Activated T-cell treated with anti-CD3 and anti-CD28 coated beads, Interleukin-2, amount 50 U/mL, for 72 hours (primary cell): ENCODE measurements around the gene PEAK1. TPM values are rescaled to one million over a fixed set of nuclear protein-coding genes. Genes with fewer than 3 reads are reported as not detected.

ENCODE experiments used
- ATAC-seq, 2 donors: fragments of 150-1000 bp; cut with Tn5 transposase; replicated peaks in 1 of 2; 2 replicates each; pipeline ENCODE4 v1.10.0; 2021; ENCODE audit warnings: moderate library complexity in 2 of 2, mild to moderate bottlenecking in 1 of 2
- DNase-seq, 2 donors: peaks; one replicate each; pipeline ENCODE4 v3.0.0; 2021 to 2022; ENCODE audit warnings: mixed read lengths in 1 of 2
- H3K27ac Mint-ChIP-seq: one replicate; pipeline ENCODE4 v1.8.0; 2022; ENCODE audit warnings: mild to moderate bottlenecking, moderate library complexity, mixed read lengths
- H3K27me3 Mint-ChIP-seq: one replicate; pipeline ENCODE4 v1.8.0; 2022; ENCODE audit warnings: low read depth, mixed read lengths
- H3K36me3 Mint-ChIP-seq, 2 donors: one replicate each; pipeline ENCODE4 v1.8.0; 2022; ENCODE audit warnings: mixed read lengths in 2 of 2, mild to moderate bottlenecking in 1 of 2; ENCODE audit not compliant: insufficient read depth in 2 of 2
- H3K4me1 Mint-ChIP-seq: one replicate; pipeline ENCODE4 v1.8.0; 2022; ENCODE audit warnings: low read depth, mixed read lengths
- H3K4me3 Mint-ChIP-seq, 2 donors: one replicate each; pipeline ENCODE4 v1.8.0; 2022; ENCODE audit warnings: mild to moderate bottlenecking in 2 of 2, mixed read lengths in 2 of 2, moderate library complexity in 2 of 2
- H3K9me3 Mint-ChIP-seq, 2 donors: one replicate each; pipeline ENCODE4 v1.8.0; 2022; ENCODE audit warnings: mixed read lengths in 2 of 2
- total RNA-seq, 2 donors: library from RNA; stranded (reverse); gene quantifications; one replicate each; pipeline ENCODE4 v1.2.3, GENCODE V29; 2022

PEAK1 gene
- total RNA-seq: 10 to 100 TPM; 33.6 to 45.7 TPM

GRCh38 chr15:77419836-77420609 lies at the start of gene PEAK1:
Gene PEAK1 (minus strand): TSS chr15:77420104. CDS start chr15:77181926, 238,178 bp downstream.
- Mint-ChIP-seq H3K27ac (peak within 1 kb of the TSS; percentile 100), H3K4me1 (peaks cover 49% of the 10 kb centered on the region), H3K9me3 (no peaks in the 10 kb centered on the region), H3K27me3 (no peaks in the 10 kb centered on the region), H3K4me3 (peak within 1 kb of the TSS; percentile 97 to 99), H3K36me3 (peaks cover 8 to 10% of the 10 kb centered on the region in 2 donors)
- ATAC-seq (peak; percentile 96), DNase-seq (peak; percentile 99 to 100)

- ATAC-seq (no peak), DNase-seq (no peak)
- H3K4me1 Mint-ChIP-seq: no peaks in the 10 kb centered on the region
- peaks cover 2 to 25% of the 10 kb centered on the region in 2 donors for H3K36me3 Mint-ChIP-seq
- H3K4me3 Mint-ChIP-seq: no peak overlapping the region
- H3K27ac Mint-ChIP-seq: no peak overlapping the region
- H3K9me3 Mint-ChIP-seq: no peaks in the 10 kb centered on the region
- no peaks in the 10 kb centered on the region for H3K27me3 Mint-ChIP-seq
These were observed 49.0 kb upstream of the PEAK1 start for GRCh38 chr15:77468896-77469295.

GRCh38 chr15:77466521-77466920 lies 46.6 kb upstream of the PEAK1 start:
- H3K4me3 Mint-ChIP-seq: no peak overlapping the region
- ATAC-seq (no peak), DNase-seq (no peak)
- no peaks in the 10 kb centered on the region for H3K27me3 Mint-ChIP-seq
- peaks cover 2 to 15% of the 10 kb centered on the region in 2 donors for H3K36me3 Mint-ChIP-seq
- no peak overlapping the region for H3K27ac Mint-ChIP-seq
- H3K9me3 Mint-ChIP-seq: no peaks in the 10 kb centered on the region
- H3K4me1 Mint-ChIP-seq: no peaks in the 10 kb centered on the region

- no peak overlapping the region for H3K4me3 Mint-ChIP-seq
- no peak for DNase-seq
- ATAC-seq: no peak
- no peaks in the 10 kb centered on the region for H3K9me3 Mint-ChIP-seq
- peaks cover 0 to 16% of the 10 kb centered on the region in 2 donors for H3K36me3 Mint-ChIP-seq
- no peaks in the 10 kb centered on the region for H3K4me1 Mint-ChIP-seq
- H3K27me3 Mint-ChIP-seq: no peaks in the 10 kb centered on the region
- H3K27ac Mint-ChIP-seq: no peak overlapping the region
These were observed 44.4 kb upstream of the PEAK1 start for GRCh38 chr15:77464129-77464865.

GRCh38 chr15:77461486-77461885 lies 41.6 kb upstream of the PEAK1 start:
- no peak for DNase-seq
- Mint-ChIP-seq H3K36me3 (peaks cover 0 to 12% of the 10 kb centered on the region in 2 donors), H3K4me1 (peaks cover 13% of the 10 kb centered on the region)

GRCh38 chr15:77459031-77459430 lies 39.1 kb upstream of the PEAK1 start:
- ATAC-seq: no peak
- H3K27ac Mint-ChIP-seq: peak overlapping the region; percentile 17
- no peak overlapping the region for H3K4me3 Mint-ChIP-seq
- H3K27me3 Mint-ChIP-seq: no peaks in the 10 kb centered on the region
- H3K36me3 Mint-ChIP-seq: peaks cover 0 to 11% of the 10 kb centered on the region in 2 donors
- no peaks in the 10 kb centered on the region for H3K9me3 Mint-ChIP-seq
- H3K4me1 Mint-ChIP-seq: peaks cover 23% of the 10 kb centered on the region
- no peak for DNase-seq

More at GRCh38 chr15:77461486-77461885, 41.6 kb upstream of the PEAK1 start:
- ATAC-seq: no peak
- Mint-ChIP-seq H3K9me3 (no peaks in the 10 kb centered on the region), H3K27me3 (no peaks in the 10 kb centered on the region), H3K4me3 (no peak overlapping the region), H3K27ac (no peak overlapping the region)

- no peak for ATAC-seq
- Mint-ChIP-seq H3K9me3 (no peaks in the 10 kb centered on the region), H3K4me1 (peaks cover 23% of the 10 kb centered on the region), H3K27me3 (no peaks in the 10 kb centered on the region), H3K36me3 (peaks cover 0 to 11% of the 10 kb centered on the region in 2 donors), H3K27ac (peak overlapping the region; percentile 2), H3K4me3 (no peak overlapping the region)
- DNase-seq: no peak
These were observed 38.0 kb upstream of the PEAK1 start for GRCh38 chr15:77457905-77458265.

- no peak for ATAC-seq
- Mint-ChIP-seq H3K36me3 (peaks cover 0 to 11% of the 10 kb centered on the region in 2 donors), H3K27me3 (no peaks in the 10 kb centered on the region), H3K9me3 (no peaks in the 10 kb centered on the region), H3K4me1 (peaks cover 23% of the 10 kb centered on the region), H3K4me3 (no peak overlapping the region), H3K27ac (peak overlapping the region; percentile 2)
- no peak for DNase-seq
These were observed 37.4 kb upstream of the PEAK1 start for GRCh38 chr15:77457191-77457904.

- ATAC-seq (no peak), DNase-seq (no peak)
- Mint-ChIP-seq H3K36me3 (peaks cover 0 to 11% of the 10 kb centered on the region in 2 donors), H3K4me3 (no peak overlapping the region), H3K4me1 (peaks cover 23% of the 10 kb centered on the region), H3K27ac (no peak overlapping the region), H3K27me3 (no peaks in the 10 kb centered on the region), H3K9me3 (no peaks in the 10 kb centered on the region)
These were observed 36.8 kb upstream of the PEAK1 start for GRCh38 chr15:77456746-77457145.

GRCh38 chr15:77455696-77456321 lies 35.9 kb upstream of the PEAK1 start:
- Mint-ChIP-seq H3K4me3 (no peak overlapping the region), H3K27ac (peak overlapping the region; percentile 4), H3K27me3 (no peaks in the 10 kb centered on the region)

GRCh38 chr15:77454951-77455350 lies 35.0 kb upstream of the PEAK1 start:
- DNase-seq: no peak
- Mint-ChIP-seq H3K27ac (no peak overlapping the region), H3K36me3 (peaks cover 0 to 9% of the 10 kb centered on the region in 2 donors), H3K4me3 (no peak overlapping the region), H3K9me3 (no peaks in the 10 kb centered on the region), H3K27me3 (no peaks in the 10 kb centered on the region), H3K4me1 (peaks cover 23% of the 10 kb centered on the region)
- no peak for ATAC-seq

More at GRCh38 chr15:77455696-77456321, 35.9 kb upstream of the PEAK1 start:
- Mint-ChIP-seq H3K36me3 (peaks cover 0 to 11% of the 10 kb centered on the region in 2 donors), H3K4me1 (peaks cover 23% of the 10 kb centered on the region), H3K9me3 (no peaks in the 10 kb centered on the region)
- peak; percentile 13 to 26 for ATAC-seq
- DNase-seq: no peak

GRCh38 chr15:77454265-77454664 lies 34.4 kb upstream of the PEAK1 start:
- no peak for DNase-seq
- Mint-ChIP-seq H3K36me3 (peaks cover 0 to 3% of the 10 kb centered on the region in 2 donors), H3K4me1 (peaks cover 23% of the 10 kb centered on the region), H3K4me3 (no peak overlapping the region), H3K27me3 (no peaks in the 10 kb centered on the region), H3K27ac (no peak overlapping the region), H3K9me3 (no peaks in the 10 kb centered on the region)
- ATAC-seq: no peak
